GM12878 (cell line): Measurements from ENCODE around the gene MAP3K1. TPM values are rescaled to one million over a fixed set of nuclear protein-coding genes. Genes with fewer than 3 reads are reported as not detected.

Source experiments
- ATAC-seq: fragments of 200-7000 bp; cut with Tn5 transposase; 3 replicates; pipeline ENCODE4 v1.9.1; 2020; ENCODE audit warnings: mild to moderate bottlenecking, moderate library complexity
- BruUV-seq: library from RNA; stranded (reverse); fragments of 400-500 nt; replicated peaks from 2 replicates; lab custom pipeline; 2021; lab: Mats Ljungman, UMichigan
- CTCF ChIA-PET: fragments of 300-600 bp; sonication (Branson Sonifier 250); formaldehyde crosslinking; extraction: SDS; loops from one replicate; lab custom pipeline; 2021; ENCODE audit warnings: inconsistent platforms; lab: Yijun Ruan, JAX
- POLR2A ChIA-PET: fragments of 350-600 bp; formaldehyde crosslinking; extraction: SDS; loops from one replicate; lab custom pipeline; 2021; ENCODE audit warnings: inconsistent platforms; lab: Charles Lee
- RAD21 ChIA-PET: fragments of 300-600 bp; sonication (Branson Sonifier 250); formaldehyde crosslinking; loops from one replicate; lab custom pipeline; 2023; ENCODE audit warnings: antibody characterized with exemption; ENCODE audit not compliant: unreplicated experiment; lab: Charles Lee
- SMC1A ChIA-PET: fragments of 300-600 bp; sonication (Branson Sonifier 250); formaldehyde crosslinking; loops from one replicate; lab custom pipeline; 2023; ENCODE audit not compliant: unreplicated experiment, uncharacterized antibody; lab: Charles Lee
- DNase-seq: peaks from one replicate; pipeline ENCODE4 v3.0.0-alpha.2; 2011; ENCODE audit warnings: low read depth, low spot score
- FAIRE-seq: peaks from 3 replicates; lab custom pipeline; 2011; peaks lifted over from hg19 to GRCh38; lab: Jason Lieb, UNC
- H2AFZ ChIP-seq: 2 replicates; pipeline ENCODE4 v1.6.0; 2011; ENCODE audit warnings: low read depth, low read length, control low read depth; ENCODE audit not compliant: control insufficient read depth
- H3K27ac ChIP-seq: 2 replicates; pipeline ENCODE4 v1.5.1; 2011; ENCODE audit warnings: control low read depth; ENCODE audit not compliant: control insufficient read depth, insufficient read depth
- H3K27me3 ChIP-seq, 2 experiments: replicated peaks in 1 of 2; 2 replicates each; pipeline versions ENCODE4 v1.6.0 to v1.6.1; 2011; ENCODE audit warnings: low read length in 1 of 2; ENCODE audit not compliant: control insufficient read depth in 2 of 2, insufficient read depth in 2 of 2
- H3K36me3 ChIP-seq, 2 experiments: 2 replicates each; pipeline ENCODE4 v1.5.1; 2011; ENCODE audit warnings: low read length in 1 of 2; ENCODE audit not compliant: control insufficient read depth in 2 of 2, insufficient read depth in 2 of 2
- H3K4me1 ChIP-seq: 2 replicates; pipeline ENCODE4 v1.6.1; 2011; ENCODE audit warnings: mild to moderate bottlenecking, low read length, moderate library complexity, mixed read lengths; ENCODE audit not compliant: control insufficient read depth, insufficient read depth
- H3K4me2 ChIP-seq: 2 replicates; pipeline ENCODE4 v1.6.0; 2011; ENCODE audit warnings: control low read depth; ENCODE audit not compliant: control insufficient read depth, insufficient read depth
- H3K4me3 ChIP-seq: fragments of 200-600 bp; sonication (generic); 2 replicates; pipeline ENCODE4 v1.5.1; 2016
- H3K79me2 ChIP-seq: 2 replicates; pipeline ENCODE4 v1.6.0; 2011; ENCODE audit warnings: low read length; ENCODE audit not compliant: control insufficient read depth, insufficient read depth
- H3K9ac ChIP-seq: 2 replicates; pipeline ENCODE4 v1.8.0; 2011; ENCODE audit warnings: low read length, control low read depth, mixed read lengths; ENCODE audit not compliant: control insufficient read depth, insufficient read depth
- H3K9me3 ChIP-seq: replicated peaks from 3 replicates; pipeline ENCODE4 v1.5.1; 2011; ENCODE audit warnings: mild to moderate bottlenecking, low read length; ENCODE audit not compliant: control insufficient read depth, insufficient read depth
- H4K20me1 ChIP-seq: 2 replicates; pipeline ENCODE4 v1.6.0; 2011; ENCODE audit not compliant: control insufficient read depth, insufficient read depth
- ATF7 ChIP-seq: fragments of 450-650 bp; IDR thresholded peaks from 2 replicates; pipeline ENCODE4 v1.6.1; 2016; ENCODE audit warnings: low read depth, mild to moderate bottlenecking
- DPF2 ChIP-seq: fragments of 450-650 bp; IDR thresholded peaks from 2 replicates; pipeline ENCODE4 v1.6.1; 2017; ENCODE audit warnings: mild to moderate bottlenecking
- ESRRA ChIP-seq: IDR thresholded peaks from 2 replicates; pipeline ENCODE4 v1.6.1; 2012; ENCODE audit warnings: mild to moderate bottlenecking, low read length, improper control_type of control experiment
- HDAC6 ChIP-seq: fragments of 200-600 bp; sonication (generic); IDR thresholded peaks from one replicate; pipeline ENCODE4 v1.8.0; 2017; ENCODE audit warnings: antibody characterized with exemption; ENCODE audit not compliant: unreplicated experiment
- NFYB ChIP-seq: IDR thresholded peaks from 2 replicates; pipeline ENCODE4 v1.6.1; 2011; ENCODE audit warnings: low read depth, mild to moderate bottlenecking, low read length, improper control_type of control experiment, moderate library complexity; ENCODE audit not compliant: insufficient read depth
- NR2C2 ChIP-seq: IDR thresholded peaks from 2 replicates; pipeline ENCODE4 v1.6.1; 2011; ENCODE audit warnings: borderline replicate concordance, low read depth; ENCODE audit not compliant: control insufficient read depth, insufficient read length
- NR2F1 ChIP-seq: fragments of 450-650 bp; conservative IDR thresholded peaks from 2 replicates; pipeline ENCODE4 v1.6.1; 2017; ENCODE audit warnings: mild to moderate bottlenecking
- RELA ChIP-seq: fragments of 450-650 bp; IDR thresholded peaks from 2 replicates; pipeline ENCODE4 v1.8.0; 2014; ENCODE audit warnings: borderline replicate concordance; ENCODE audit not compliant: partially characterized antibody
- STAT3 ChIP-seq: IDR thresholded peaks from 2 replicates; pipeline ENCODE4 v1.6.1; 2011; ENCODE audit warnings: low read depth, low read length, improper control_type of control experiment
- SUPT20H ChIP-seq: IDR thresholded peaks from 2 replicates; pipeline ENCODE4 v1.6.1; 2011; ENCODE audit warnings: low read depth, mild to moderate bottlenecking, low read length, moderate library complexity, borderline replicate concordance; ENCODE audit not compliant: control insufficient read depth
- USF1 ChIP-seq: IDR thresholded peaks from 2 replicates; pipeline ENCODE4 v1.6.1; 2011; ENCODE audit warnings: borderline replicate concordance, low read depth, mild to moderate bottlenecking, moderate library complexity, mixed read lengths, low read length; ENCODE audit not compliant: insufficient read depth; ENCODE audit errors: extremely low read length
- ZBED1 ChIP-seq: IDR thresholded peaks from 2 replicates; pipeline ENCODE4 v1.6.1; 2016; ENCODE audit warnings: borderline replicate concordance
- ZBTB4 ChIP-seq: fragments of 450-650 bp; formaldehyde crosslinking; IDR thresholded peaks from 2 replicates; pipeline ENCODE4 v1.4.0; 2022; ENCODE audit warnings: mild to moderate bottlenecking, moderate library complexity
- WGBS: methylation state at CpG from one replicate; pipeline ENCODE4 v1.1.6; 2016; ENCODE audit warnings: low lambda C conversion rate; ENCODE audit not compliant: insufficient replicate concordance, insufficient coverage; ENCODE audit errors: missing lambda C conversion rate; 5-methylcytosine and 5-hydroxymethylcytosine counted together
- in situ Hi-C: fragments of 300-500 bp; cut with MboI; formaldehyde crosslinking; loops from 9 replicates; pipeline ENCODE4 v1.14.3; 2018; ENCODE audit warnings: mixed read lengths
- intact Hi-C: fragments of 100-400 bp; cut with micrococcal nuclease; formaldehyde crosslinking; loops from one replicate; pipeline ENCODE4 v1.14.2; 2022; ENCODE audit not compliant: unreplicated experiment
- polyA plus RNA-seq, 11 experiments: library from polyadenylated mRNA; depleted of rRNA in 4 of 11; unstranded in 6 of 11; stranded (reverse) in 5 of 11; fragments of >200 nt; fragmentation: Nextera tagmentation in 4 of 11; fragmentation: Illumina TruSeq in 1 of 11; extraction: Ambion mirVana in 4 of 11; extraction: Trizol in 1 of 11; gene quantifications; 1 replicate in 1 of 11; 2 replicates in 10 of 11; pipeline versions ENCODE4 v1.2.1 to v1.2.3, GENCODE V29; 2011 to 2016; ENCODE audit warnings: inconsistent platforms in 2 of 11, missing spikeins in 2 of 11, low read depth in 1 of 11
- total RNA-seq, 4 experiments: library from RNA; depleted of rRNA in 3 of 4; stranded (reverse); fragments of >200 nt in 3 of 4; fragmentation: Illumina TruSeq in 1 of 4; extraction: Trizol in 1 of 4; gene quantifications; 2 replicates each; pipeline versions ENCODE4 v1.2.1 to v1.2.3, GENCODE V29; 2013 to 2021
- TF ChIP-seq, protein P1 (sequence below): fragments of 150-350 bp; IDR thresholded peaks from 2 replicates; pipeline ENCODE4 v1.6.1; 2016; ENCODE audit warnings: low read depth, low read length

MAP3K1 gene
- total and polyA plus RNA-seq, 10 of the 15 experiments (the other 5 are each of a cell fraction or from before 2014, with no cell fraction given): 7.5 to 24.6 (median 12.6) TPM

GRCh38 chr5:56909294-56910209, 94.2 kb downstream of the MAP3K1 start, which contains the start of gene SETD9:
Gene SETD9, plus strand, starts transcription at chr5:56909596. Its CDS starts 50 bp downstream, at chr5:56909646.
- WGBS: 1% methylated on average over 53 of the region's 84 CpGs
- H3K27ac ChIP-seq: peak within 1 kb of the TSS; percentile 91
- RAD21 ChIA-PET: interaction anchor here (0.6 to 2.6 kb wide), 13 partner anchors 10 to 1811 kb away, joined by 3 to 15 read pairs (median 5); partner anchors contain the start of gene GPBP1
- H3K79me2 ChIP-seq: peaks cover 2% of the 10 kb centered on the region; the same call in 1 of the 2 replicates
- peak within 1 kb of the TSS; percentile 98 for H2AFZ ChIP-seq
- CTCF ChIA-PET: interaction anchor here (0.6 to 3.3 kb wide), 14 partner anchors 9 to 1603 kb away, joined by 3 to 17 read pairs (median 4); no protein-coding TSS in a partner anchor
- no peaks in the 10 kb centered on the region for H3K36me3 ChIP-seq
- no peaks in the 10 kb centered on the region for H4K20me1 ChIP-seq
- POLR2A ChIA-PET: interaction anchor here (0.6 to 1.5 kb wide), 8 partner anchors 10 to 318 kb away, joined by 3 to 8 read pairs (median 4); partner anchors contain the start of gene GPBP1
- BruUV-seq: no TSS peak
- H3K27me3 ChIP-seq: no peaks in the 10 kb centered on the region
- H3K4me3 ChIP-seq: peak within 1 kb of the TSS; percentile 79
- peak within 1 kb of the TSS; percentile 81 for H3K9ac ChIP-seq
- peaks cover 7% of the 10 kb centered on the region for H3K4me1 ChIP-seq
- intact Hi-C loops: loop anchor here (2.0 to 10.0 kb wide), 4 partner anchors 43 to 1555 kb away; partner anchors contain the start of genes MIER3 and PLK2
- SMC1A ChIA-PET: interaction anchor here (0.7 to 3.0 kb wide), 11 partner anchors 9 to 645 kb away, joined by 3 to 15 read pairs (median 6); no protein-coding TSS in a partner anchor
- H3K9me3 ChIP-seq: no peaks in the 10 kb centered on the region; the same call in 2 of the 3 replicates
- ATAC-seq: peak; percentile 90
- peak; percentile 86 for DNase-seq
- peak within 1 kb of the TSS; percentile 99 for H3K4me2 ChIP-seq
- in situ Hi-C loops: loop anchor here (25.0 kb wide), 1 partner anchor 1553 kb away; the partner anchor contains the start of gene PLK2
- peak; percentile 47 for FAIRE-seq
- TF ChIP-seq ESRRA (no peak), ZBTB4 (CRISPR knock-in tag) (no peak), NFYB (no peak), USF1 (no peak), ZBED1 (peak; percentile 26; the same call in 1 of the 2 replicates), SUPT20H (no peak), ATF7 (no peak), NR2F1 (peak; percentile 88), RELA (no peak), DPF2 (peak; percentile 52; the same call in 1 of the 2 replicates), STAT3 (no peak), HDAC6 (no peak), NR2C2 (no peak)
- TF ChIP-seq, protein P1, sequence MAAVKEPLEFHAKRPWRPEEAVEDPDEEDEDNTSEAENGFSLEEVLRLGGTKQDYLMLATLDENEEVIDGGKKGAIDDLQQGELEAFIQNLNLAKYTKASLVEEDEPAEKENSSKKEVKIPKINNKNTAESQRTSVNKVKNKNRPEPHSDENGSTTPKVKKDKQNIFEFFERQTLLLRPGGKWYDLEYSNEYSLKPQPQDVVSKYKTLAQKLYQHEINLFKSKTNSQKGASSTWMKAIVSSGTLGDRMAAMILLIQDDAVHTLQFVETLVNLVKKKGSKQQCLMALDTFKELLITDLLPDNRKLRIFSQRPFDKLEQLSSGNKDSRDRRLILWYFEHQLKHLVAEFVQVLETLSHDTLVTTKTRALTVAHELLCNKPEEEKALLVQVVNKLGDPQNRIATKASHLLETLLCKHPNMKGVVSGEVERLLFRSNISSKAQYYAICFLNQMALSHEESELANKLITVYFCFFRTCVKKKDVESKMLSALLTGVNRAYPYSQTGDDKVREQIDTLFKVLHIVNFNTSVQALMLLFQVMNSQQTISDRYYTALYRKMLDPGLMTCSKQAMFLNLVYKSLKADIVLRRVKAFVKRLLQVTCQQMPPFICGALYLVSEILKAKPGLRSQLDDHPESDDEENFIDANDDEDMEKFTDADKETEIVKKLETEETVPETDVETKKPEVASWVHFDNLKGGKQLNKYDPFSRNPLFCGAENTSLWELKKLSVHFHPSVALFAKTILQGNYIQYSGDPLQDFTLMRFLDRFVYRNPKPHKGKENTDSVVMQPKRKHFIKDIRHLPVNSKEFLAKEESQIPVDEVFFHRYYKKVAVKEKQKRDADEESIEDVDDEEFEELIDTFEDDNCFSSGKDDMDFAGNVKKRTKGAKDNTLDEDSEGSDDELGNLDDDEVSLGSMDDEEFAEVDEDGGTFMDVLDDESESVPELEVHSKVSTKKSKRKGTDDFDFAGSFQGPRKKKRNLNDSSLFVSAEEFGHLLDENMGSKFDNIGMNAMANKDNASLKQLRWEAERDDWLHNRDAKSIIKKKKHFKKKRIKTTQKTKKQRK: no peak
